HG03103 (cell line): Measurements from ENCODE around the gene FBXL15.
"Not testable (repeated sequence)": the region's sequence is repeated elsewhere in the genome, so short reads cannot be mapped to it uniquely, and the experiment has no call there.

Experiments
- ATAC-seq: cut with Tn5 transposase; IDR thresholded peaks from one replicate; pipeline ENCODE4 v1.9.1; 2021; ENCODE audit warnings: low read depth; ENCODE audit not compliant: unreplicated experiment

The FBXL15 gene

GRCh38 chr10:102452672-102453340 is 32.2 kb downstream of the FBXL15 start:
- no peak for ATAC-seq

- no peak for ATAC-seq
These were observed 32.9 kb downstream of the FBXL15 start for GRCh38 chr10:102453502-102453901.

GRCh38 chr10:102454662-102455487 is 34.2 kb downstream of the FBXL15 start:
- not testable (repeated sequence) for ATAC-seq

- no peak for ATAC-seq
These were observed 35.3 kb downstream of the FBXL15 start for GRCh38 chr10:102455893-102456471.

GRCh38 chr10:102457591-102458150 is 37.0 kb downstream of the FBXL15 start:
- ATAC-seq = no peak

- no peak for ATAC-seq
These were observed 38.0 kb downstream of the FBXL15 start for GRCh38 chr10:102458656-102459055.

GRCh38 chr10:102460836-102461186 is 40.2 kb downstream of the FBXL15 start:
- ATAC-seq = peak; percentile 14

GRCh38 chr10:102461187-102462054 is 40.8 kb downstream of the FBXL15 start:
- peak; percentile 77 for ATAC-seq

- ATAC-seq = no peak
These were observed 41.9 kb downstream of the FBXL15 start for GRCh38 chr10:102462512-102463054.

GRCh38 chr10:102463983-102464382 is 43.3 kb downstream of the FBXL15 start:
- no peak for ATAC-seq

- ATAC-seq = no peak
These were observed 44.8 kb downstream of the FBXL15 start for GRCh38 chr10:102465466-102465865.

- ATAC-seq = no peak
These were observed 46.7 kb downstream of the FBXL15 start for GRCh38 chr10:102467318-102467717.

- ATAC-seq = no peak
These were observed 47.4 kb downstream of the FBXL15 start for GRCh38 chr10:102467971-102468438.

GRCh38 chr10:102468683-102469082 is 48.0 kb downstream of the FBXL15 start:
- ATAC-seq = no peak

GRCh38 chr10:102470579-102471546 is 50.2 kb downstream of the FBXL15 start:
- ATAC-seq = no peak
